H9 (cell line): Measurements from ENCODE around the gene UBE2Q2. TPM values are rescaled to one million over a fixed set of nuclear protein-coding genes. Genes with fewer than 3 reads are reported as not detected.
A peak's percentile ranks its signal among the peaks of the same experiment; 100 is the strongest.

ENCODE experiments used
- DNase-seq: peaks from one replicate; pipeline ENCODE4 v3.0.0-alpha.2; 2017
- H2AFZ ChIP-seq: one replicate; pipeline ENCODE4 v1.6.1; 2013; ENCODE audit warnings: mild to moderate bottlenecking, low read length, control low read depth, moderate library complexity
- H2AK5ac ChIP-seq: 2 replicates; pipeline ENCODE4 v1.6.1; 2013; ENCODE audit warnings: low read length, control low read depth, mixed read lengths; ENCODE audit not compliant: insufficient read length
- H2BK120ac ChIP-seq: one replicate; pipeline ENCODE4 v1.6.1; 2013; ENCODE audit warnings: low read depth, mild to moderate bottlenecking, low read length, control low read depth, inconsistent platforms; ENCODE audit not compliant: poor library complexity, severe bottlenecking
- H2BK12ac ChIP-seq: 2 replicates; pipeline ENCODE4 v1.6.1; 2013; ENCODE audit warnings: low read length, control low read depth, mixed read lengths, low read depth; ENCODE audit not compliant: insufficient read length
- H2BK15ac ChIP-seq: 2 replicates; pipeline ENCODE4 v1.6.1; 2013; ENCODE audit warnings: low read depth, low read length, control low read depth
- H2BK20ac ChIP-seq: one replicate; pipeline ENCODE4 v1.6.1; 2013; ENCODE audit warnings: low read depth, mild to moderate bottlenecking, low read length, control low read depth, inconsistent platforms; ENCODE audit not compliant: poor library complexity, severe bottlenecking
- H2BK5ac ChIP-seq: 2 replicates; pipeline ENCODE4 v1.6.1; 2013; ENCODE audit warnings: low read length, control low read depth, mixed read lengths; ENCODE audit not compliant: insufficient read length
- H3K14ac ChIP-seq: 2 replicates; pipeline ENCODE4 v1.6.1; 2013; ENCODE audit warnings: low read length, control low read depth; ENCODE audit not compliant: insufficient read depth
- H3K18ac ChIP-seq: 2 replicates; pipeline ENCODE4 v1.6.1; 2013; ENCODE audit warnings: low read depth, mild to moderate bottlenecking, mixed read lengths, low read length, control low read depth; ENCODE audit not compliant: insufficient read length
- H3K23ac ChIP-seq: 2 replicates; pipeline ENCODE4 v1.6.1; 2013; ENCODE audit warnings: low read length, control low read depth, mixed read lengths, low read depth; ENCODE audit not compliant: insufficient read length
- H3K23me2 ChIP-seq: 2 replicates; pipeline ENCODE4 v1.6.1; 2013; ENCODE audit warnings: low read depth, mild to moderate bottlenecking, mixed read lengths, low read length, control low read depth; ENCODE audit not compliant: insufficient read length, poor library complexity, severe bottlenecking
- H3K27ac ChIP-seq: 2 replicates; pipeline ENCODE4 v1.5.1; 2013; ENCODE audit warnings: low read length, control low read depth, mixed read lengths, low read depth; ENCODE audit not compliant: insufficient read length
- H3K27me3 ChIP-seq: 2 replicates; pipeline ENCODE4 v1.6.1; 2013; ENCODE audit warnings: low read length, control low read depth, inconsistent platforms; ENCODE audit not compliant: insufficient read depth
- H3K4ac ChIP-seq: 2 replicates; pipeline ENCODE4 v1.6.1; 2013; ENCODE audit warnings: low read depth, mild to moderate bottlenecking, control low read depth, inconsistent platforms, low read length, moderate library complexity
- H3K4me1 ChIP-seq: 2 replicates; pipeline ENCODE4 v1.6.1; 2013; ENCODE audit warnings: low read length, control low read depth, inconsistent platforms; ENCODE audit not compliant: insufficient read depth
- H3K4me2 ChIP-seq: 2 replicates; pipeline ENCODE4 v1.6.1; 2013; ENCODE audit warnings: low read length, control low read depth, mixed read lengths; ENCODE audit not compliant: insufficient read length, insufficient read depth
- H3K56ac ChIP-seq: 2 replicates; pipeline ENCODE4 v1.6.1; 2013; ENCODE audit warnings: low read depth, mild to moderate bottlenecking, mixed read lengths, low read length, control low read depth; ENCODE audit not compliant: insufficient read length
- H3K79me1 ChIP-seq: 2 replicates; pipeline ENCODE4 v1.6.1; 2013; ENCODE audit warnings: low read depth, mild to moderate bottlenecking, moderate library complexity, low read length, control low read depth, inconsistent platforms; ENCODE audit not compliant: insufficient read depth, poor library complexity, severe bottlenecking
- H3K79me2 ChIP-seq: 2 replicates; pipeline ENCODE4 v1.6.1; 2013; ENCODE audit warnings: low read length, control low read depth, inconsistent platforms; ENCODE audit not compliant: insufficient read depth
- H3K9ac ChIP-seq: 2 replicates; pipeline ENCODE4 v1.6.1; 2013; ENCODE audit warnings: low read length, control low read depth, mixed read lengths; ENCODE audit not compliant: insufficient read length; ENCODE audit errors: extremely low read depth
- H3K9me3 ChIP-seq: one replicate; pipeline ENCODE4 v1.6.1; 2013; ENCODE audit warnings: low read depth, low read length, inconsistent platforms; ENCODE audit not compliant: control insufficient read depth
- H3T11ph ChIP-seq: one replicate; pipeline ENCODE4 v1.6.1; 2013; ENCODE audit warnings: mild to moderate bottlenecking, low read length, control low read depth, inconsistent platforms
- H4K20me1 ChIP-seq: one replicate; pipeline ENCODE4 v1.6.1; 2013; ENCODE audit not compliant: control insufficient read depth, insufficient read length, insufficient read depth
- H4K5ac ChIP-seq: 2 replicates; pipeline ENCODE4 v1.6.1; 2013; ENCODE audit warnings: low read depth, mild to moderate bottlenecking, mixed read lengths, low read length, control low read depth; ENCODE audit not compliant: insufficient read length
- H4K8ac ChIP-seq: replicated peaks from 2 replicates; pipeline ENCODE4 v1.6.1; 2013; ENCODE audit warnings: low read length, control low read depth, mixed read lengths, low read depth; ENCODE audit not compliant: insufficient read length
- H4K91ac ChIP-seq: 2 replicates; pipeline ENCODE4 v1.6.1; 2013; ENCODE audit warnings: low read depth, mild to moderate bottlenecking, moderate library complexity, mixed read lengths, low read length, control low read depth; ENCODE audit not compliant: insufficient read length
- H3K27ac Mint-ChIP-seq, 3 experiments: 2 replicates in 2 of 3; 3 replicates in 1 of 3; pipeline ENCODE4 v1.8.0; 2020 to 2021; ENCODE audit warnings: mixed read lengths in 3 of 3, mild to moderate bottlenecking in 1 of 3, moderate library complexity in 1 of 3
- H3K27me3 Mint-ChIP-seq: 2 replicates; pipeline ENCODE4 v1.8.0; 2021; ENCODE audit warnings: low read depth, mild to moderate bottlenecking, moderate library complexity, mixed read lengths
- H3K36me3 Mint-ChIP-seq, 3 experiments: 2 replicates in 2 of 3; 3 replicates in 1 of 3; pipeline ENCODE4 v1.8.0; 2020 to 2021; ENCODE audit warnings: low read depth in 3 of 3, mixed read lengths in 3 of 3; ENCODE audit not compliant: insufficient read depth in 1 of 3
- H3K4me1 Mint-ChIP-seq, 2 experiments: 2 replicates each; pipeline ENCODE4 v1.8.0; 2020; ENCODE audit warnings: mixed read lengths in 2 of 2
- H3K4me3 Mint-ChIP-seq, 2 experiments: 2 replicates in 1 of 2; 3 replicates in 1 of 2; pipeline ENCODE4 v1.8.0; 2020 to 2021; ENCODE audit warnings: mild to moderate bottlenecking in 2 of 2, mixed read lengths in 2 of 2, moderate library complexity in 1 of 2
- H3K9me3 Mint-ChIP-seq, 2 experiments: 2 replicates in 1 of 2; 3 replicates in 1 of 2; pipeline ENCODE4 v1.8.0; 2020; ENCODE audit warnings: mild to moderate bottlenecking in 2 of 2, mixed read lengths in 2 of 2, moderate library complexity in 1 of 2
- CTCF ChIP-seq: fragments of 200-600 bp; sonication (generic); conservative IDR thresholded peaks from 3 replicates; pipeline ENCODE4 v1.8.0; 2021; ENCODE audit warnings: antibody characterized with exemption, mild to moderate bottlenecking
- WGBS: extraction: QIAGEN DNeasy Blood & Tissue Kit; methylation state at CpG from one replicate; pipeline ENCODE4 v1.1.7; 2013; ENCODE audit warnings: missing lambda C conversion rate, low lambda C conversion rate, mixed read lengths; ENCODE audit not compliant: insufficient read length; ENCODE audit errors: extremely low coverage; 5-methylcytosine and 5-hydroxymethylcytosine counted together
- total RNA-seq: library from RNA; stranded (reverse); gene quantifications from 2 replicates; pipeline ENCODE4 v1.2.1, GENCODE V29; 2021

UBE2Q2 gene
- total RNA-seq, 1 experiment from 2014 or later, result 29.6 TPM

GRCh38 chr15:75844629-75845335, 1.5 kb downstream of the UBE2Q2 start:
- H2AK5ac ChIP-seq, result no peak overlapping the region
- H3K23ac ChIP-seq, result no peak overlapping the region
- Mint-ChIP-seq H3K9me3 (no peaks in the 10 kb centered on the region; a peak in 2 of 5 replicates), H3K36me3 (peaks cover 6 to 27% (median 25%) of the 10 kb centered on the region in 3 experiments; a peak in 6 of 7 replicates), H3K27me3 (peaks cover 17% of the 10 kb centered on the region), H3K4me3 (peak overlapping the region; percentile 89 to 90), H3K27ac (peak overlapping the region in 2 of 3 experiments; percentile 94 to 95; a peak in 3 of 7 replicates), H3K4me1 (peaks cover 49 to 55% of the 10 kb centered on the region in 2 experiments)
- no peak overlapping the region for H2BK12ac ChIP-seq
- WGBS, result no CpG with 5 or more reads among the region's 13 CpGs
- no peak overlapping the region for H2BK15ac ChIP-seq
- no peak overlapping the region for H2AFZ ChIP-seq
- no peak overlapping the region for H3K56ac ChIP-seq
- H2BK20ac ChIP-seq, result no peak overlapping the region
- H4K20me1 ChIP-seq, result no peaks in the 10 kb centered on the region
- peaks cover 4% of the 10 kb centered on the region for H3K4me1 ChIP-seq
- H3K9me3 ChIP-seq, result no peaks in the 10 kb centered on the region
- H3K18ac ChIP-seq, result no peak overlapping the region
- peaks cover 35% of the 10 kb centered on the region; the same call in 1 of the 2 replicates for H3K79me2 ChIP-seq
- no peak overlapping the region for H3K27ac ChIP-seq
- H4K5ac ChIP-seq, result no peak overlapping the region
- no peak overlapping the region for H4K8ac ChIP-seq
- peak overlapping the region; percentile 85 for H3K9ac ChIP-seq
- no peak overlapping the region for H2BK5ac ChIP-seq
- peaks cover 6% of the 10 kb centered on the region for H3K79me1 ChIP-seq
- no peak overlapping the region for H3K4ac ChIP-seq
- no peak overlapping the region for H2BK120ac ChIP-seq
- H3K14ac ChIP-seq, result no peak overlapping the region
- TF ChIP-seq CTCF, result no peak
- H4K91ac ChIP-seq, result no peak overlapping the region
- H3K4me2 ChIP-seq, result peak overlapping the region; percentile 98
- H3K27me3 ChIP-seq, result no peaks in the 10 kb centered on the region
- peaks cover 14% of the 10 kb centered on the region for H3K23me2 ChIP-seq
- DNase-seq, result no peak
- H3T11ph ChIP-seq, result no peak overlapping the region
